ENCODE measurements around the gene AMHR2.
"Not testable (repeated sequence)": the region's sequence is repeated elsewhere in the genome, so short reads cannot be mapped to it uniquely, and the experiment has no call there.

The AMHR2 gene

DNA sequence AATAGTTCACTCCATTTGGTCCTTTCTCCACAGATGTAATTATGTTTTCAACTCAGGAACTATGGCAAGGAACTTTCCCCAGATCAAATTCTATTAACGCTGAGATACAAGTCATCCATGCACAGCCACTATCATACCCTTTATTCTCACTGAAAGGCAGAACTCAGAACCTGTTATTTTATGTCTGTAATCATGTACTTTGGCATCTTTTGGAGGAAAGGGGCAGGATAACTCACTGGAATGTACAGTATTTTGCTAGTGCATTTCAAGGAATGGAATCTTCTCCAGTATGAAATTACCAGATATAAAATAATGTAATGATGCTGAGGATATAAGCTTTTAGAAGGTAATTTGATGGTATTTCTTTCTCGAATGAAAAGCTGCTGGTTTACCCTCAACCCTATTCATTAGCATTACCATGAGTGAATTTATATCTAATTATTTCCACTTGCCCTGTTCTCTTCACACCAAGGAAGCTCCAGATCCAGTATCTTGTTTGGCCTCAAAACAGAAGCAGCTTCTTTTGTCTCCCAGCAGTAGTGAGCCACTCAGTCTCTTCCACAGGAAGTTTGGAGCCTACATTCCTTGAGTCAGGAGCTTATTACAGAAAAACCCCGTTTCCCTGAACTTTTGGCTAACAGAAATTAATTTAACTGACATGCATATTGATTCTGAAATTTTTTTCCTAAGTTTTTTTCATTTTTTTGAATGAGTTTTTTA is 10.0 kb upstream of the AMHR2 start:
- H3K27ac ChIP-seq: no peak overlapping the region
- DNase-seq (ENCODE audit: low read depth, low spot score): no peak

DNA sequence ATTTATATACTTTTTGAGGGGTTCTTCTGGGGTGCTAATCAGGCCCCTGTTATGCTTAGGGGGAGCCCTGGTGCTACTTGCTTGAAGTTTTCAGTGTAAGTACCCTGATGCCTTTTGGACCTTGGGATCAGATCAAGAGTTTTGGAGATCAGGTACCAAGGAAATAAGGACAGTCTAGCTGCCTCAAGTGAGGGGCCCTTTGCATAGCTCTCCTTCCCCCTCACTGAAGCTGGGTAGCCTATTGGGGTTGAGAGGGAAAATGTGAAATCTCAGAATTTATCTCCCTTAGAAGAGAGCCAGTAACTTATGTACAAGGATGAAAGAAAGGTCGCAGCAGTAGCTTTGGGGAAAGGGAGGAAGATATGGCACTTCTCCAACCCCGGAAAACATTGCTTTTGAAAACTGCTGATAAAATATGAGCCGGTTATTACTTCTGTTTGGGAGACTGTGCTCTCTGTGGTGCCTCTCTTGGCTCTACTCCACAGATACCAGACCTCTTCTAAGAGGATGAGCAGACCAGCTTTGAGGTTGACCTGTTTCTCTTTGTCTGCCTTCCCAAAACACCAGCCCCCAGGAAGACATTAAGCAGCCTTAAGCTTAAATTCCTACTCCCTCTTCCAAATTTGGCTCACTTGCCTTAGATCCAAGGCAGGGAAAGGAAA is 8.8 kb upstream of the AMHR2 start:
- H3K27ac ChIP-seq: no peak overlapping the region
- DNase-seq (ENCODE audit: low read depth, low spot score): no peak

DNA sequence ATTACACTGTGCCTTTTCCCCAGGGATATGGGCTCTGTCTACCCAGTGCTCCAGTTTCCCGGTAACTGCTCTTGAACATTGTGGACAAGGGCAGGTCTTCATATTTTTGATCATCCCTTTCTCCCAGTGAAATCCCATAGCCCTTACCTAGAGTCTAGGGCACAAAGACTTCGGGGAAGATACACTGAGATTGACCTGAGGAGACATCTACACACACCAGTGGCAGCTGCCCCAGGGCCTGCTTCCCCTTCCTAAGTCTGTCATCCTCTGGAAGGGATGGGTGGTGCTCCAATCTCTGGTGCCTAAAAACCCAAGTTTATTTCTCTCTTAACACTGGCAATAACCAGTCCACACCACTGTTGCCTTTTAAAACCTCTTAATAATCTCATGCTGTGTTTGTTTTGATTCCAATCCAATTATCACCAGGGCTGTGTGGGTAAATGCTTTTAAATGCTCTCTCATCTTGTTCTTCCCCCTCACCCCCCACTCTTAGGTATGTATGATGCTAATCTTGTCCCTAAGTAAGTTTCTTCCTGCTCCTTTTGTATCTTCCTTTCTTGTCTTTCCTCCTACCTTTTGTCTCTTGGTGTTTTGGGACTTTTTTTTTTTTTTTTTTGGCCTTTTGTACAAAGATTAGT is 7.8 kb upstream of the AMHR2 start:
- DNase-seq (ENCODE audit: low read depth, low spot score): not testable (repeated sequence)

DNA sequence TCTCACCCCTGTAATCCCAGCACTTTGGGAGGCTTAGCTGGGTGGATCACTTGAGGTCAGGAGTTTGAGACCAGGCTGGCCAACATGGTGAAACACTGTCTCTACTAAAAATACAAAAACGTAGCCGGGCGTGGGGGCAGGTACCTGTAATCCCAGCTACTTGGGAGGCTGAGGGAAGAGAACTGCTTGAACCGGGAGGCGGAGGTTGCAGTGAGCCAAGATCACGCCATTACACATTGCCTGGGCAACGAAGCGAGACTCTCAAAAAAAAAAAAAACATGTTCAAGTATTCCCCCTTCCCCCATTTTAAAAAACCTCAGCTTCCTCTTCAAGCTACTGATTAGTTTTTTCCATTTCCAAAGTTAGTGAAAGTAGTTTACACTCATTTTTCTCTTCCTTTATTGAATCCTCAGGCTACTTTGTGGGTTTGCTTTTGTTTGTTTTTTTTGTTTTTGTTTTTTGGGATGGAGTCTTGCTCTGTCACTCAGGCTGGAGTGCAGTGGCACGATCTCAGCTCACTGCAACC is 6.3 kb upstream of the AMHR2 start:
- DNase-seq (ENCODE audit: low read depth, low spot score); H3K27ac ChIP-seq: not testable (repeated sequence)

More for the DNA sequence above, 7.8 kb upstream of the AMHR2 start:
- not testable (repeated sequence) for H3K27ac ChIP-seq

DNA sequence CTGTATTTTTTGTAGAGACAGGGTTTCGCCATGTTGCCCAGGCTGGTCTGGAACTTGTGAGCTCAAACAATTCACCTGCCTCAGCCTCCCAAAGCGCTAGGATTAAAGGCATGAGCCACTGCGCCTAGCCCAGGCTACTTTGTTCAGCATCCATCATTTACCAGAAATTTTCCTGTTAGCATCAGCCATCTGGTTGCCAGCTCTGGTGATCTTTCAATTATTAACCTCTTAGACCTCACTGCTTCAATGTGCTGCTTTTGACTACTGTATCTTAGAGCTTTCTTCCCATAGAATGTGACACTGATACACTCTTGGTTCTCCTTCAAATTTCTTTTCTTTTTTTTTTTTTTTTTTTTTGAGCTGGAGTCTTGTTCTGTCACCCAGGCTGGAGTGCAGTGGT is 5.4 kb upstream of the AMHR2 start:
- no peak for DNase-seq (ENCODE audit: low read depth, low spot score)
- H3K27ac ChIP-seq: no peak overlapping the region

DNA sequence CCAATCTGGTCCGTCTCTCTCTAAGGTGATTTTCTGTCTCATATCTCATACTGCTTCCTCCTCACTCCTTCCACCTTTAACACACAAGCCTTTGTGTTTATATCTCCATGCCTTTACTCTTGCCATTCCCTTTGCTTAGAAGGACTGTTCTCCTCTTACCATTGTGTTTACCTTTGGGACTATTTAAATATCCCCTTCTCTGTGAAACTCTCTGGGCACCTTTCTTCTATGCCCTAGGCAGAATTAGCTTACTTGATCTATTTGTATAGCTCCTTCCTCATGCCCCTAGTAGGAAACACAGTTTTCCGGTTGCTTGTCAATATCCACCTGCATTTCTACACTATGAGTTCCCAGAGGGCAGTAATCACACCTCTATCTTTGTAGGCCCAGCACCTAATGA is 3.9 kb upstream of the AMHR2 start:
- DNase-seq (ENCODE audit: low read depth, low spot score): no peak
- H3K27ac ChIP-seq: no peak overlapping the region

DNA sequence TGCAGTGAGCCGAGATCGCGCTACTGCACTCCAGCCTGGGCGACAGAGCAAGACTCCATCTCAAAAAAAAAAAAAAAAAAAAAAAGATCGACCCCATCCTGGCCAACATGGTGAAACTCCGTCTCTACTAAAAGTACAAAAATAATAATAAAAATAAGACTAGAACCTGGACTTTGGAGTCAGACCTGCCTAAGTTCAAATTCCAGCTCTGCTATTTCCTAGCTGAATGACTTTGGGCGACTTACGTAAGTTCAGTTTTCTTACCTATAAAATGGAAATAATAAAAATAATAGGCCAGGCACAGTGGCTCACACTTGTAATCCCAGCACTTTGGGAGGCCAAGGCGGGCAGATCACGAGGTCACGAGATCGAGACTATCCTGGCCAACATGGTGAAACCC is 1.4 kb upstream of the AMHR2 start:
- DNase-seq (ENCODE audit: low read depth, low spot score); H3K27ac ChIP-seq: not testable (repeated sequence)

DNA sequence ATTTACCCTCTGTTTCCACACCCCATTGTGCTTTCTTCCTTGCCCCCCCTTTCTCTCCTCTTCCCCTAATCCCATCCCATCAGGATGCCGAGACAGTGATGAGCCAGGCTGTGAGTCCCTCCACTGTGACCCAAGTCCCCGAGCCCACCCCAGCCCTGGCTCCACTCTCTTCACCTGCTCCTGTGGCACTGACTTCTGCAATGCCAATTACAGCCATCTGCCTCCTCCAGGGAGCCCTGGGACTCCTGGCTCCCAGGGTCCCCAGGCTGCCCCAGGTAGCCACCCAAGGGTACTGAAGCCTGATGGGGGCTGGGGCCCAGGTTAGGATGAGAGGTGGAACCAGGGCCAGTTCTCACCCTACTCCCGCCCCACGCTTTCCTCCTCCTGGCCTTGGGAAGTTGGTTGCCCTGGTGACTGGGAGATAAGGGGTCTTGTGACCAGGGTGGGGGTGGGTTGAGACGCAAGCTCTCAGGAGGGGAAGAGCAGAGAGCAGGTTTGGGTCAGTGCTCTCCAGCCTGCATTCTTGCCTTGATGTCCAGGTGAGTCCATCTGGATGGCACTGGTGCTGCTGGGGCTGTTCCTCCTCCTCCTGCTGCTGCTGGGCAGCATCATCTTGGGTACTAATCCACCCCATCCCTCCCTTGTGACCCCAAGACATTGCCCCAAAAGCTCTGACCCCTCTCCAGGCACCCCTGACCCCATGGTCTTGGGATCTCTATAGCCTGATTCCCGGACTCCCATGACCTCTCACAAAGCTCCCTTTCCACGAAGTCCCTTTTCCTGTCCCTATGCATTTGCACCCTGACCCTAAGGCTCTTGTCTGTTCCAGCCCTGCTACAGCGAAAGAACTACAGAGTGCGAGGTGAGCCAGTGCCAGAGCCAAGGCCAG is 1.2 kb downstream of the AMHR2 start:
- H3K27ac ChIP-seq: no peak overlapping the region
- no peak for DNase-seq (ENCODE audit: low read depth, low spot score)

DNA sequence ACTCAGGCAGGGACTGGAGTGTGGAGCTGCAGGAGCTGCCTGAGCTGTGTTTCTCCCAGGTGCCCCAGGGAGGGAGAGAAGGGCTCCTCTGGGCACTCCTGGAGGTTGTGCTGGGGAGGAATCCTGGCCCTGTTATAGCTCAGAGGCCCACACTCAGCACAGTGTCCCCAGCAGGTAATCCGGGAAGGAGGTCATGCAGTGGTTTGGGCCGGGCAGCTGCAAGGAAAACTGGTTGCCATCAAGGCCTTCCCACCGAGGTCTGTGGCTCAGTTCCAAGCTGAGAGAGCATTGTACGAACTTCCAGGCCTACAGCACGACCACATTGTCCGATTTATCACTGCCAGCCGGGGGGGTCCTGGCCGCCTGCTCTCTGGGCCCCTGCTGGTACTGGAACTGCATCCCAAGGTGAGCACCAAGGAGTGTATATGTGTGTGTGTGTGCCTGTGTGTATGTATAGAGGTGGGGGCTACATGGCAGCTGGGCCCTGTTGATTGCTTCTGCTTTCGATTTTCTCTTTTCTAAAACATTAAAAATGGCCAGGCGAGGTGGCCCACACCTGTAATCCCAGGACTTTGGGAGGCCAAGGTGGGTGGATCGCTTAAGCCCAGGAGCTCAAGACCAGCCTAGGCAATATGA is 2.0 kb downstream of the AMHR2 start:
- DNase-seq (ENCODE audit: low read depth, low spot score): no peak
- no peak overlapping the region for H3K27ac ChIP-seq

DNA sequence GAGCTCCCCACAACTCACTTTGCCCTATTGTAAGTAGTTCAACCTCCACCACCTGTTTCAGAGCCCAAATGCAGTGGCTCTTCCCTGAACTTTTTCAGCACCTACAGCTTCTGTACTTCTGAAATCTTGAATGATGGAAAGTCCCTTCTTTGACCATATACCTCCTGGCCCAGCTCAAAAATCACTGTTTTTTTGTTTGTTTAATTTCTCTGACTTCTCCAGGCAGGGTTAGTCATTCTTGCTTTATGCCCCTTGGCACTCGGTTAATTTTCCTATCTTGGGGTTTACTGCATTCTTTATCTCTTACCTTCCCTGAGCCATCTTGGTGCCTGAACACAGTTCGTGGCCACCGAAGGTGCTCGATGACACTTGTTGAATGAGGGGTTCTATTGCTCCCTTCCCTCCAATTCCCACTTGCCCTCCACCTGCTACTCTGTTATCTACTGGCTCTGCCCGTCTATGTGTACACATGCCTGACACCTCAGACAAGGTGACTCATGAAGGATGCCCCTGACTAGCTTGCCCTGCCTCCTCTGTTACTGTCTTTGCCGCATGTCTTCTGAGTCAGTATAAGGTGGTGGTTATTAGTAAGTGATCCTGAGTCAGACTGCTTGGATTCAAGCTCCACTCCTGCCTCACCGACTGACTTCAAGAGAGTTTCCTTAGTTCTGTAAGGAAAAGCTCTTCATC is 4.4 kb downstream of the AMHR2 start:
- DNase-seq (ENCODE audit: low read depth, low spot score): peak; percentile 97
- peak overlapping the region; percentile 16 for H3K27ac ChIP-seq

DNA sequence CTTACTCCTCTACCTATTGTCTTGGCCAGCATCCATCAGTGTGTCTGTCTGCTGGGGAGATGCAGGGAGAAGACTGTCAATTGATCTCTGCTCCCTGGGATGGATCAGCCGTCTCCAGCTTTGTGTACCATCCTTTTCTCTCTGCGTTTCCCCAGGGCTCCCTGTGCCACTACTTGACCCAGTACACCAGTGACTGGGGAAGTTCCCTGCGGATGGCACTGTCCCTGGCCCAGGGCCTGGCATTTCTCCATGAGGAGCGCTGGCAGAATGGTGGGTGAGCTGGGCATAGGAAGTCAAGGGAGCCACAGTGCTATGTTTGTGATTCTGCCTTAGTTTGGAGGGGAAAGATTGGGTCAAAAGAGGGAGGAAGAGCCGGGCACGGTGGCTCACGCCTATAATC is 5.1 kb downstream of the AMHR2 start:
- DNase-seq (ENCODE audit: low read depth, low spot score): no peak
- H3K27ac ChIP-seq: peak overlapping the region; percentile 16

DNA sequence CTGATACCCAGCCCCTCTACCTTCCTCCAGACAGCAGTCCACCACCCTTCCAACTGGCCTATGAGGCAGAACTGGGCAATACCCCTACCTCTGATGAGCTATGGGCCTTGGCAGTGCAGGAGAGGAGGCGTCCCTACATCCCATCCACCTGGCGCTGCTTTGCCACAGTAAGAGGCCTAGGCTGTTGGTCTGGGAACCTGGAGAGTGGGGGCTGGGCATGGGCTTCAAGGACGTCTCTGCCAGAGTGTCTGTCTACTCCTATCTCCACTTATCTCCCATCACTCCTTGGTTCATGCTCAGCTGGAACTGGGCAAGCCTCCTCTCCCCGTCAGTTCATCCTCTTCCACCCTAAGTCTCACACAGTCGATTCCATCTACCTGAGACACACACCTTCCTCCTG is 6.5 kb downstream of the AMHR2 start:
- no peak overlapping the region for H3K27ac ChIP-seq
- DNase-seq (ENCODE audit: low read depth, low spot score): no peak

DNA sequence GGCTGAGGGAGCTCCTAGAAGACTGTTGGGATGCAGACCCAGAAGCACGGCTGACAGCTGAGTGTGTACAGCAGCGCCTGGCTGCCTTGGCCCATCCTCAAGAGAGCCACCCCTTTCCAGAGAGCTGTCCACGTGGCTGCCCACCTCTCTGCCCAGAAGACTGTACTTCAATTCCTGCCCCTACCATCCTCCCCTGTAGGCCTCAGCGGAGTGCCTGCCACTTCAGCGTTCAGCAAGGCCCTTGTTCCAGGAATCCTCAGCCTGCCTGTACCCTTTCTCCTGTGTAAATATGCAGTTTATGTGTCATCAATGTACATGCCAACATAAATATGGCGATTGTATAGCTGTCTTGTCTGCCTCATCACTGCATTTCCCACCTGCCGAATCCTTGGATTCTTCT is 7.5 kb downstream of the AMHR2 start:
- H3K27ac ChIP-seq: no peak overlapping the region
- DNase-seq (ENCODE audit: low read depth, low spot score): no peak

DNA sequence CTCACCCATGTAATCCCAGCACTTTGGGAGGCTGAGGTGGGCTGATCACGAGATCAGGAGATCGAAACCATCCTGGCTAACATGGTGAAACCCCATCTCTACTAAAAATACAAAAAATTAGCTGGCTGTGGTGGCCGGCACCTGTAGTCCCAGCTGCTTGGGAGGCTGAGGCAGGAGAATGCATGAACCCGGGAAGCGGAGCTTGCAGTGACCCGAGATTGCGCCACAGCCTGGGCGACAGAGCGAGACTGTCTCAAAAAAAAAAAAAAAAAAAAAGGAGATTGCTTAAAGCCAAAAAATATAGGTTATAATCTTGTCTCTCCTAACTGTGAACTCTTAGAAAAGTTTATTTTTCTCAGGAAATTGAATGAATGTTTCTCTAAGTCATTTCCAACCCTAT is 11.7 kb downstream of the AMHR2 start:
- not testable (repeated sequence) for H3K27ac ChIP-seq; DNase-seq (ENCODE audit: low read depth, low spot score)

DNA sequence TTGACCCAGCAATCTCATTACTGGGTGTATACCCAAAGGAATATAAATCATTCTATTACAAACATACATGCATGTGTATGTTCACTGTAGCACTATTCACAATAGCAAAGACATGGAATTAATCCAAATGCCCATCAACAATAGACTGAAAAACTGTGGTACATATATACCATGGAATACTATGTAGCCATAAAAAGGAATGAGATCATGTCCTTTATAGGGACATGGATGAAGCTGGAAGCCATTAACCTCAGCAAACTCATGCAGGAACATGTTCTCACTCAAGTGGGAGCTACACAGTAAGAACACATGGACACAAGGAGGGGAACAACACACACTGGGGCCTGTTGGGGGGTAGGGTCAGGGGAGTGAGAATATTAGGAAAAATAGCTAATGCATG is 15.9 kb downstream of the AMHR2 start:
- H3K27ac ChIP-seq; DNase-seq (ENCODE audit: low read depth, low spot score): not testable (repeated sequence)

DNA sequence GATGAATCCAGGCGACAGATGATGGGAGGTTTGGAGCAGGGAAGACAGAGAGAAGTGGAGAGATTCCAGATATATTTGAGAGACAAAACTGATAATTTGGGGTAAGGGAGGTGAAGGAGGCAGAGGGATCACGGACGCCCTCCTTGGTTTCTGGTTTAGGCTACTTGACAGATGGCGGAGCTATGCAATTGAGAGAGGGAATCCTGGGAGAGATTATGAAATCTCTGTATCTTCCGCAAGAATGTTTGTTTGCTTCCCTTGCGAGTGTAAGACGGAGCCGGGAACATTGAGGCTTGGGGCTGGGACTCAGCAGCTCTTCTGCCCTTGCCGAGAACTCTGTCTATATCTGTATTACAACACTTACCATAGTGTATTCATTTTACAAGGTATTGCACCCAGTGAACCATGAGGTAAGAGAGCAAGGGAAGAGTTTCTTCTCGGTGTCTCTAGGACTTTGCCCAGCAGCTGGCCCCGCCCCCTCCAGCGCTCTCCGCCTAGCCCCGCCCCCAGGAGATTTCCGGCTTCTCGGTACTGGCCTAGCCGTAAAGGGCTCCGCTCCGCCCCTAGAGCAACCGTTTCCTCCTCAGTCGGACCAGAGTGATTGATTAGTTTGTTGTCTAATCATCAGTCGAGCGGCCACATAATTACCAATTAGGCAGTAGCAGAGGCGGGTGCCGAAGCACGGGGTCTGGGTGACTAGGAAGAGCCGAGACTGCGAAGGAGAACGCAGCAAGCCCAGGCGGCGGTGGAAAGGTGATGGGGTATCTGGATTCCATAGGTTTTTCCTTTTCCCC is 17.6 kb downstream of the AMHR2 start, which contains the start of gene PRR13:
PRR13 (plus strand) TSS at position 695 of the 794 bp plus-strand sequence. CDS start 981 bp downstream, outside the sequence.
- peak; percentile 96 for DNase-seq (ENCODE audit: low read depth, low spot score)
- peak within 1 kb of the TSS; percentile 89 for H3K27ac ChIP-seq

DNA sequence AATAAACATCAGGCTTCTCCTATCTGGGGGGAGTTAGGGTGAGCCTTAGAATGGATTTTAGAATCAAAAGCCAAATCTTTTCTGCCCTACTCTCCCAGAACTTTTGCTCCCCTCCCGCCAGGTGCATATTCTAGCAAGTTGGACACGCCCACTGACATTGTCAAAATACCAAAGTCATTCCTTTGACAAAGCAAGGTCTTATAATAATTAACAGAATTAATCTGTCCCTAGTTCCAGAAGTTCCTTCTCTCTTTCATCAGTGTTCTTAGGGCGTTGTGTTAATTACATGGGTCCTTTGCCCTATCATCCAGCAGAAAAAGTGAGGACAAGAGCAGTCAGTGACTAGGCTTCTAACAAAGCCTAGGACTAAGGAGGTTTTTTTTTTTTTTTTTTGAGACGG is 20.3 kb downstream of the AMHR2 start:
- no peak overlapping the region for H3K27ac ChIP-seq
- no peak for DNase-seq (ENCODE audit: low read depth, low spot score)

DNA sequence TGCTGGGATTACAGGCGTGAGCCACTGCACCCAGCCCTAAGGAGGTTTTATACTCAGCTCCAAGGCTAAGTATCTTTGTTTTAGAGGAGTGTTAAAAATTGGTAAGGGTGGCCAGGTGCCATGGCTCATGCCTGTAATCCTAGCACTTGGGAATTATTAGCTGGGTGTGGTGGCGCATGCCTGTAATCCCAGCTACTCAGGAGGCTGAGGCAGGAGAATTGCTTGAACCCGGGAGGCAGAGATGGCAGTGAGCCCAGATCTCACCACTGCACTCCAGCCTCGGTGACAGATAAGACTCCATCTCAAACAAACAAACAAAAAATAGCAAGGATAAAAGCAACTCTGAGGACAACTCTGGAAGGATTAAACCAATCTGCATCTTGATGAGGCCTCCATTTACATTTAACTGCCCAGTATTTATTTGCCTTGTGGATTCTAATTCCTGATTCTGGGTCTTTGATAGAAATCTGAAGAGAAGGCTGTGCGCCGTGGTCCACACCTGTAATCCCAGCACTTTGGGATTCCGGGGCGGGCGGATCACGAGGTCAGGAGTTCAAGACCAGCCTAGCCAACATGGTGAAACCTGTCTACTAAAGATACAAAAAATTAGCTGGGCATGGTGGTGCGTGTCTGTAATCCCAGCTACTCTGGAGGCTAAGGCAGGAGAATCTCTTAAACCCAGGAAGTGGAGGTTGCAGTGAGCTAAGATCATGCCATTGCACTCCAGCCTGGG is 21.1 kb downstream of the AMHR2 start:
- not testable (repeated sequence) for DNase-seq (ENCODE audit: low read depth, low spot score); H3K27ac ChIP-seq

Data from epithelial cell of prostate (primary cell).